Inflammatory macrophage (primary cell): ENCODE results near the gene GDAP1L1.
"Not testable (repeated sequence)": the region's sequence is repeated elsewhere in the genome, so short reads cannot be mapped to it uniquely, and the experiment has no call there.

Experiments used
- DNase-seq, 2 donors: peaks; one replicate each; pipeline ENCODE4 v3.0.0-alpha.2; 2020 to 2022

GDAP1L1 gene

GRCh38 chr20:44256961-44257360 lies 9.9 kb downstream of the GDAP1L1 start:
- DNase-seq, result no peak

DNA sequence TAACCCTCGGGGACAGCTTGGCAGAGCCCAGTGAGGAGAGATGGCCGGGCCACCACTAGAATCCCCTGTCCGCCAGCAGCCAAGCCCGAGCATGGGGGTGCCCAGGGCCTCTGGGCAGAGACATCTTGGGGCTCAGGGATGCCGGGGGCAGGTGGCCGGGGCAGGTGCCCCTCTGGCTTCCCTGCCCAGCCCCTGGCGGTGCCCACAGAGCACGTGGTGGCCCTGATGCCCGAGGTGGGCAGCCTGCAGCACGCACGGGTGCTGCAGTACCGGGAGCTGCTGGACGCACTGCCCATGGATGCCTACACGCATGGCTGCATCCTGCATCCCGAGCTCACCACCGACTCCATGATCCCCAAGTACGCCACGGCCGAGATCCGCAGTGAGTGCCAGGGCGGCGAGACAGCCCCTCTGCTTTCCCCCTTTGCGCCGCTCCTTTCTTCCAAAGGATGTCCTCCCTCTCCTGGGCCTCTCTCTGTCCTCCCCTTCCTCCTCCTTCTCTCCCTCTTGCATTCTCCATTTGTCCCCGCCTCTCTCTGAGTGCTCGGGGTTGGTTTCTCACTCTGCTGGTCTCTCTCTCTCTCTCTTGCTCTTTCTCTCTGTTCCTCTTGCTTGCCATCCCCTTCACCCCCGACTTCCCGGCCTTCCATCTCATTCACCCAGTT lies 11.2 kb downstream of the GDAP1L1 start:
- no peak for DNase-seq

GRCh38 chr20:44264287-44264686 lies 17.2 kb downstream of the GDAP1L1 start:
- DNase-seq, result no peak

DNA sequence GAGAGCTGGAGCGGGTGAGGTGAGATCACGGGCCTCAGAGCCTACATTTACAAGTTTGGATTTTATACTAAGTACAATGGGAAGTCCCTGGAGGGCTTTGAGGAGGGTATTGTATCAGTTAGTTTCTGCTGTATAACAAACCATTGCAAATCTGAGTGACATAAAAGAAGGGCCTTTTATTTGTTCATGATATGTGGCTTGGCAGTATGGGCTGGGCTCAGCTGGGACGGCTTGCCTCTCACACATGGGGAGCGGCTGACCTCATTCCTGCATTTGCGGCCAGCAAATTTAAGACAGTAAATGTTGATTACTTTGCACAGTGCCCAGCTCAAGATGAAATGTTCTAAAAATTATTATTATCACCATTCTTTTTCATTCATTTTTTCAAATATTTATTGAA lies 21.7 kb downstream of the GDAP1L1 start:
- no peak for DNase-seq

GRCh38 chr20:44271915-44272663 lies 25.0 kb downstream of the GDAP1L1 start:
- peak; percentile 3 to 41 for DNase-seq

DNA sequence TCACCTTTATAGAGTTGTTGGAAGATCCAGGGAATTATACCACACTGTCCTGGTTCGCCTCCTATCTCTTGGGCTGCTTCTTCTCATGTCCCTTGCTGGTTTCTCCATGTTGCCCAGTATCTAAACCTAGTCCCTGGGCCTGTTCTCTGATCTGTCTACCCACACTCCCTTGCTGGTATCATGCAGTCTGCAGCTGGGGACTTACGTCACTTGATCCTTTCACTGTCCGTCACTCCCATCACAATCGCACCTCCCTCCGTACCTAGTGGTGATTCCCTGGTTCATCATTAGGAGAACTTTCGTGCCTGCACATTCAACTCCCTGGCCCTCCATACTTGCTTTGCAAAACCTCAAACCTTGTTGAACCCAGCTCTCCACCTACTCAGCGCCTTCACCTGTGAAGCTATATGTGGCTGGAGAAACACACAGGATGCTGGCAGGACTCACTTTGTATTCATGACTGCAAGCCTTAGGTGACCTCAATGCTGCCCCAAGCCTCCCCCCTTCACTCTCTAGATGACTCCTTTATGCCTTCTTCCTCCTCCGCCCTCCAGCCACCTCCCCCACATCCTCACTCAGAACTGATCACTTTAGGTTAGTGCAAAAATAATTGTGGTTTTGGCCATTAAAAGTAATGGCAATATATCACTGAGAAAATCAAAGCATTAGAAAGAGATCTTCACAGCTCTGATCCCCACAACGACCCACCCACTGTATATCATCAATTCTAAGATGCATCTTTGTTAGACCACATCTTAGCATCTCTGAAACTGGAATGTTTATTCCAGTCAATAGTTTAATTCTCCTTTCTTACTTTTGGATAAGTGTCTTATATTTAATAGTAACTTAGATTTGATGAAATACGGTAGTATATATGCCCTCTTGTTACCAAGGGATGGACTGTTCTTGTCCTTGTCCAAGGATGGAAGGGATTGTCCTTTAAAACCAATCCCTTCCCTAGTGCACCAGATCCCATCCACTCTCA lies 26.4 kb downstream of the GDAP1L1 start:
- DNase-seq, result no peak

- no peak for DNase-seq
These were observed 27.4 kb downstream of the GDAP1L1 start for GRCh38 chr20:44274303-44275017.

- no peak for DNase-seq
These were observed 32.1 kb downstream of the GDAP1L1 start for GRCh38 chr20:44279228-44279627.

DNA sequence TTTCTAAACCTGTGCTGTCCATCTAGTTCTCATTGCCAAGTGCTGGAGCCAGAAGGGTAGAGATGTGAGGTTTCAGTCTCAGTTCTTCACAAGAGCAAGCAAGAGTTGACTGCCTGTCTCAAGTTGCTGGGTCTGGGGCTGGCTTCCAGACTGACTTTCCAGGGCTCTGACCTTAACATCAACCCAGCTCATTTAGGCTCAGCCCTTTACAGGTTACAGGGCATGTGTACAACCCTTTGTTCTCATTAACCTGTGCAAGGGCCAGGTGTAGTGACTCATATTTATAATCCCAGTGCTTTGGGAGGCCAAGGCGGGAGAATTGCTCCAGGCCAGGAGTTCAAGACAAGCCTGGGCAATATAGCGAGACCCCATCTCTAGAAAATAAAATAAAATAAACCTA lies 33.3 kb downstream of the GDAP1L1 start:
- DNase-seq, result no peak

- no peak for DNase-seq
These were observed 35.1 kb downstream of the GDAP1L1 start for GRCh38 chr20:44282192-44282591.

GRCh38 chr20:44284032-44284431 lies 36.9 kb downstream of the GDAP1L1 start:
- DNase-seq, result no peak

GRCh38 chr20:44287272-44288097 lies 40.4 kb downstream of the GDAP1L1 start:
- DNase-seq, result no peak

- no peak for DNase-seq
These were observed 41.1 kb downstream of the GDAP1L1 start for GRCh38 chr20:44288252-44288651.

DNA sequence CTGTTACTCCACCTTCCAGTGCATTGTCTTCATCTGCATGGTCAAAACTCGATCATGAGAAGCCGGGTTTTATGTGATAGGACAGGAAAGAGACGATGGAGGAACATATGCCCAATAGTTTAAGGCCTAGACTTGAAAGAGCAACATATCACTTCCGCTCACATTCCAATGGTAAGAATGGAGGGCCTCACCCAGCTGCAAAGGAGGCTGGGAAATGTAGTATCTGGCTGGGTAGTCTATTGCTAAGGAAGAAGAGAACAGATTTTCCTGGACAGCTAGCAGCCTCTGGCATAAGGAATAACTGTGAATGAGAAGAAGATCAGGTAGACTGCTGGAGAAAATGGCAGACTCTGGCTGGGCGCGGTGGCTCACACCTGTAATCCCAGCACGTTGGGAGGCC lies 44.6 kb downstream of the GDAP1L1 start:
- DNase-seq, result no peak

DNA sequence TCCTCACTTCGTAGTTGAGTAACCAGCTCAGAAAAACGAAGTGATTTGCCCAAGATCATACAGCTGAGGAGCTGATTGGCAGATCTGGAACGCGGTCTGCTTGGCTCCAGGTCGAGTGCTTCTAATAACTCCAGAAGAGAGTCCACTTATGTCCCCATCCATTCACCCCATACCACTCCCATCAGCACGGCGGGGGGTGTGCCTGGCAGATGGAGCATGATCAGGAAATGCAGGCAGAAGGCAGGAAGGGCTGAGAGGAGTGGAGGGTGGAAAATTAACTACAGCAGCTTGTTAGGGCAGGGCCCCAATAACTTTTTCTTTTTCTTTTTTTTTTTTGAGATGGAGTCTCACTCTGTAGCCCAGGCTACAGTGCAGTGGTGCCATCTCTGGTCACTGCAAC lies 48.9 kb downstream of the GDAP1L1 start:
- no peak for DNase-seq

GRCh38 chr20:44297721-44298120 lies 50.6 kb downstream of the GDAP1L1 start:
- no peak for DNase-seq

GRCh38 chr20:44299011-44299535 lies 52.0 kb downstream of the GDAP1L1 start:
- not testable (repeated sequence) for DNase-seq

DNA sequence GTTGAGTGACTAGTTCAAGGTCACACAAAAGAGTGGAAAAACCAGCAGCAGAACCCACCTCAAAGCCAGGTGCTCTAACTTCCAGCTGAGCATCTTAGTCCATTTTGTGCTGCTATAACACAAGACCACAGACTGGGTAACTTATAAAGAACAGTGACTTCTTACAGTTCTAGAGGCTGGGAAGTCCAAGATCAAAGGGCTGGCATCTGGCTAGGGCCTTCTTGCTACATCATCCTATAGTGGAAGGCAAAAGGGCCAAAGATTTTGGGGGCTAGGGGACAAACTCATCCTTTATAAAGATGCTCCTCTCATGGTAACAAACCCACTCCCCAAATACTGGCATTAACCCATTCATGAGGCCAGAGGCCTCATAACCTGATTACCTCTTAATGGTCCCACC lies 54.2 kb downstream of the GDAP1L1 start:
- no peak for DNase-seq

GRCh38 chr20:44302026-44302669 lies 55.0 kb downstream of the GDAP1L1 start:
- DNase-seq, result no peak

GRCh38 chr20:44302736-44303135 lies 55.6 kb downstream of the GDAP1L1 start:
- no peak for DNase-seq

GRCh38 chr20:44304383-44304782 lies 57.3 kb downstream of the GDAP1L1 start:
- DNase-seq, result no peak
